GM23338 (cell line): ENCODE measurements around the gene RXFP4. TPM values are rescaled to one million over a fixed set of nuclear protein-coding genes. Genes with fewer than 3 reads are reported as not detected.

Source experiments
- ATAC-seq: fragments of 200-7000 bp; cut with Tn5 transposase; 3 replicates; pipeline ENCODE4 v1.9.1; 2020
- DNase-seq: peaks from one replicate; pipeline ENCODE4 v3.0.0-alpha.2; 2015; ENCODE audit warnings: low spot score
- H2AFZ ChIP-seq: fragments of 200-600 bp; sonication (generic); 2 replicates; pipeline ENCODE4 v1.8.0; 2016; ENCODE audit warnings: antibody characterized with exemption, mild to moderate bottlenecking, moderate library complexity
- H3F3A ChIP-seq: fragments of 200-600 bp; sonication (generic); replicated peaks from 2 replicates; pipeline ENCODE4 v1.8.0; 2017; ENCODE audit warnings: antibody characterized with exemption, mixed run types, low read depth
- H3K27ac ChIP-seq: fragments of 200-600 bp; sonication (generic); 2 replicates; pipeline ENCODE4 v1.6.1; 2016; ENCODE audit warnings: low read depth
- H3K27me3 ChIP-seq: fragments of 200-600 bp; sonication (generic); 2 replicates; pipeline ENCODE4 v1.8.0; 2016; ENCODE audit warnings: mild to moderate bottlenecking, mixed run types, moderate library complexity; ENCODE audit not compliant: insufficient read depth
- H3K36me3 ChIP-seq: fragments of 200-600 bp; sonication (generic); 2 replicates; pipeline ENCODE4 v1.8.0; 2016; ENCODE audit warnings: mild to moderate bottlenecking; ENCODE audit not compliant: insufficient read depth
- H3K4me1 ChIP-seq: fragments of 200-600 bp; sonication (generic); 2 replicates; pipeline ENCODE4 v1.8.0; 2016; ENCODE audit warnings: mild to moderate bottlenecking, moderate library complexity; ENCODE audit not compliant: insufficient read depth
- H3K4me2 ChIP-seq: fragments of 200-600 bp; sonication (generic); 2 replicates; pipeline ENCODE4 v1.7.1; 2017; ENCODE audit warnings: mixed run types
- H3K4me3 ChIP-seq: fragments of 200-600 bp; sonication (generic); 2 replicates; pipeline ENCODE4 v1.6.1; 2016; ENCODE audit warnings: mixed run types
- H3K79me2 ChIP-seq: fragments of 200-600 bp; sonication (generic); replicated peaks from 2 replicates; pipeline ENCODE4 v1.8.0; 2017; ENCODE audit warnings: mild to moderate bottlenecking; ENCODE audit not compliant: insufficient read depth
- H3K9me2 ChIP-seq: fragments of 200-600 bp; sonication (generic); 2 replicates; pipeline ENCODE4 v1.8.0; 2017; ENCODE audit not compliant: insufficient read depth
- H4K20me1 ChIP-seq: fragments of 200-600 bp; sonication (generic); replicated peaks from 2 replicates; pipeline ENCODE4 v1.8.0; 2017; ENCODE audit warnings: mild to moderate bottlenecking; ENCODE audit not compliant: insufficient read depth
- H3K27ac Mint-ChIP-seq: 2 replicates; pipeline ENCODE4 v1.8.0; 2020; ENCODE audit warnings: inconsistent platforms, mild to moderate bottlenecking, moderate library complexity, mixed read lengths
- H3K27me3 Mint-ChIP-seq: 3 replicates; pipeline ENCODE4 v1.8.0; 2022; ENCODE audit warnings: low read depth, mild to moderate bottlenecking, moderate library complexity, mixed read lengths, inconsistent platforms; ENCODE audit not compliant: insufficient read depth, poor library complexity
- H3K36me3 Mint-ChIP-seq: 3 replicates; pipeline ENCODE4 v1.8.0; 2021; ENCODE audit warnings: low read depth, mild to moderate bottlenecking, inconsistent platforms, moderate library complexity, mixed read lengths
- H3K4me1 Mint-ChIP-seq: 3 replicates; pipeline ENCODE4 v1.8.0; 2020; ENCODE audit warnings: mild to moderate bottlenecking, inconsistent platforms, mixed read lengths
- H3K4me3 Mint-ChIP-seq: 3 replicates; pipeline ENCODE4 v1.8.0; 2021; ENCODE audit warnings: moderate library complexity, mild to moderate bottlenecking, inconsistent platforms, mixed read lengths
- H3K9me3 Mint-ChIP-seq: 3 replicates; pipeline ENCODE4 v1.8.0; 2020; ENCODE audit warnings: moderate library complexity, mild to moderate bottlenecking, inconsistent platforms, mixed read lengths
- CREB1 ChIP-seq: fragments of 250-450 bp; sonication (Bioruptor Pico); IDR thresholded peaks from 2 replicates; pipeline ENCODE4 v1.5.0; 2020; ENCODE audit warnings: low read depth, mild to moderate bottlenecking, moderate library complexity
- EZH2 ChIP-seq: fragments of 200-600 bp; sonication (generic); IDR thresholded peaks from one replicate; pipeline ENCODE4 v1.8.0; 2017; ENCODE audit warnings: antibody characterized with exemption, mild to moderate bottlenecking, low read depth; ENCODE audit not compliant: unreplicated experiment
- EZH2phosphoT487 ChIP-seq: fragments of 200-600 bp; sonication (generic); IDR thresholded peaks from one replicate; pipeline ENCODE4 v1.8.1; 2018; ENCODE audit warnings: antibody characterized with exemption; ENCODE audit not compliant: unreplicated experiment
- JUNB ChIP-seq: IDR thresholded peaks from one replicate; pipeline ENCODE4 v1.6.1; 2016; ENCODE audit warnings: antibody characterized with exemption; ENCODE audit not compliant: unreplicated experiment
- NANOG ChIP-seq: IDR thresholded peaks from 2 replicates; pipeline ENCODE4 v1.6.1; 2016; ENCODE audit warnings: antibody characterized with exemption, borderline replicate concordance
- POLR2AphosphoS5 ChIP-seq: IDR thresholded peaks from 2 replicates; pipeline ENCODE4 v1.6.1; 2016; ENCODE audit warnings: antibody characterized with exemption, low read depth
- REST ChIP-seq: IDR thresholded peaks from one replicate; pipeline ENCODE4 v1.6.1; 2018; ENCODE audit warnings: antibody characterized with exemption; ENCODE audit not compliant: unreplicated experiment
- STAT1 ChIP-seq: IDR thresholded peaks from one replicate; pipeline ENCODE4 v1.6.1; 2016; ENCODE audit warnings: antibody characterized with exemption; ENCODE audit not compliant: unreplicated experiment
- ZNF114 ChIP-seq: fragments of 250-450 bp; sonication (Bioruptor Pico); IDR thresholded peaks from 2 replicates; pipeline ENCODE4 v1.5.0; 2020; ENCODE audit warnings: mild to moderate bottlenecking, moderate library complexity
- ZNF331 ChIP-seq: fragments of 250-450 bp; sonication (Bioruptor Pico); IDR thresholded peaks from 2 replicates; pipeline ENCODE4 v1.5.0; 2020; ENCODE audit warnings: low read depth, mild to moderate bottlenecking, moderate library complexity
- polyA plus RNA-seq: library from polyadenylated mRNA; unstranded; fragments of >200 nt; fragmentation: Nextera tagmentation; extraction: Ambion mirVana; gene quantifications from 2 replicates; pipeline ENCODE4 v1.2.1, GENCODE V29; 2016
- total RNA-seq: library from RNA; depleted of rRNA; stranded (reverse); fragments of >200 nt; shearing (Covaris generic); gene quantifications from 2 replicates; pipeline ENCODE4 v1.2.3, GENCODE V29; 2014
- TF ChIP-seq, protein P1 (sequence below): fragments of 250-450 bp; sonication (Bioruptor Pico); IDR thresholded peaks from 2 replicates; pipeline ENCODE4 v1.5.0; 2020; ENCODE audit warnings: mild to moderate bottlenecking, moderate library complexity
- TF ChIP-seq, protein P2 (sequence below): IDR thresholded peaks from 2 replicates; pipeline ENCODE4 v1.6.1; 2016; ENCODE audit warnings: antibody characterized with exemption
- TF ChIP-seq, protein P3 (sequence below), 2 experiments: fragments of 200-600 bp in 1 of 2; sonication (generic) in 1 of 2; conservative IDR thresholded peaks; 2 replicates each; pipeline versions ENCODE4 v1.5.1 to v1.6.1; 2016 to 2017; ENCODE audit warnings: antibody characterized with exemption in 2 of 2, low read depth in 2 of 2, mild to moderate bottlenecking in 2 of 2, moderate library complexity in 1 of 2

Gene RXFP4
- total and polyA plus RNA-seq, 2 experiments from 2014 or later = not detected

DNA sequence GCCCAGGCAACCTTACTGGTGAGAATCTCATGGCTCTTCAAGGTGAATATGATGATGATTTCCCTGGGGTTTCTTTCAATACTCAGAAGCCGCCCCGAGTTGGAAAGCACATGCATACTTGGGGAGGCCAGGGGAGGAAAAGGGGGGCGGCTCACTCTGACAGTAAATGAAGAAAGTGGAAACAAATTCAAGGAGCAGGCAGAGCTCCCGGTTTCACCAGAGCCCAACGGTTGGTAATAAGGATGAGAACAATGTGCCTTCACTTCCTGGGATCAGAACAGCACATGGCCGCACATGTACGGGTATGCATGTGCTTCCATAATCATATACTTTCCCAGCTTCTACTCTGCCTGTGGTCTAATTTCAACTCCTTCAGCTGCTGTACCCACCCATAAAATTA lies 40.7 kb downstream of the RXFP4 start:
- Histone ChIP-seq H3K27ac (no peak overlapping the region), H3K4me1 (peaks cover 48% of the 10 kb centered on the region), H3F3A (peaks cover 16% of the 10 kb centered on the region), H3K79me2 (peaks cover 7% of the 10 kb centered on the region), H3K4me2 (0 out of 2 replicates have a peak overlapping the region, but pooled peaks have one; percentile 26), H3K36me3 (no peaks in the 10 kb centered on the region), H3K27me3 (no peaks in the 10 kb centered on the region), H3K9me2 (no peaks in the 10 kb centered on the region), H3K4me3 (no peak overlapping the region), H2AFZ (no peak overlapping the region), H4K20me1 (peaks cover 3% of the 10 kb centered on the region)
- TF ChIP-seq, protein P1, sequence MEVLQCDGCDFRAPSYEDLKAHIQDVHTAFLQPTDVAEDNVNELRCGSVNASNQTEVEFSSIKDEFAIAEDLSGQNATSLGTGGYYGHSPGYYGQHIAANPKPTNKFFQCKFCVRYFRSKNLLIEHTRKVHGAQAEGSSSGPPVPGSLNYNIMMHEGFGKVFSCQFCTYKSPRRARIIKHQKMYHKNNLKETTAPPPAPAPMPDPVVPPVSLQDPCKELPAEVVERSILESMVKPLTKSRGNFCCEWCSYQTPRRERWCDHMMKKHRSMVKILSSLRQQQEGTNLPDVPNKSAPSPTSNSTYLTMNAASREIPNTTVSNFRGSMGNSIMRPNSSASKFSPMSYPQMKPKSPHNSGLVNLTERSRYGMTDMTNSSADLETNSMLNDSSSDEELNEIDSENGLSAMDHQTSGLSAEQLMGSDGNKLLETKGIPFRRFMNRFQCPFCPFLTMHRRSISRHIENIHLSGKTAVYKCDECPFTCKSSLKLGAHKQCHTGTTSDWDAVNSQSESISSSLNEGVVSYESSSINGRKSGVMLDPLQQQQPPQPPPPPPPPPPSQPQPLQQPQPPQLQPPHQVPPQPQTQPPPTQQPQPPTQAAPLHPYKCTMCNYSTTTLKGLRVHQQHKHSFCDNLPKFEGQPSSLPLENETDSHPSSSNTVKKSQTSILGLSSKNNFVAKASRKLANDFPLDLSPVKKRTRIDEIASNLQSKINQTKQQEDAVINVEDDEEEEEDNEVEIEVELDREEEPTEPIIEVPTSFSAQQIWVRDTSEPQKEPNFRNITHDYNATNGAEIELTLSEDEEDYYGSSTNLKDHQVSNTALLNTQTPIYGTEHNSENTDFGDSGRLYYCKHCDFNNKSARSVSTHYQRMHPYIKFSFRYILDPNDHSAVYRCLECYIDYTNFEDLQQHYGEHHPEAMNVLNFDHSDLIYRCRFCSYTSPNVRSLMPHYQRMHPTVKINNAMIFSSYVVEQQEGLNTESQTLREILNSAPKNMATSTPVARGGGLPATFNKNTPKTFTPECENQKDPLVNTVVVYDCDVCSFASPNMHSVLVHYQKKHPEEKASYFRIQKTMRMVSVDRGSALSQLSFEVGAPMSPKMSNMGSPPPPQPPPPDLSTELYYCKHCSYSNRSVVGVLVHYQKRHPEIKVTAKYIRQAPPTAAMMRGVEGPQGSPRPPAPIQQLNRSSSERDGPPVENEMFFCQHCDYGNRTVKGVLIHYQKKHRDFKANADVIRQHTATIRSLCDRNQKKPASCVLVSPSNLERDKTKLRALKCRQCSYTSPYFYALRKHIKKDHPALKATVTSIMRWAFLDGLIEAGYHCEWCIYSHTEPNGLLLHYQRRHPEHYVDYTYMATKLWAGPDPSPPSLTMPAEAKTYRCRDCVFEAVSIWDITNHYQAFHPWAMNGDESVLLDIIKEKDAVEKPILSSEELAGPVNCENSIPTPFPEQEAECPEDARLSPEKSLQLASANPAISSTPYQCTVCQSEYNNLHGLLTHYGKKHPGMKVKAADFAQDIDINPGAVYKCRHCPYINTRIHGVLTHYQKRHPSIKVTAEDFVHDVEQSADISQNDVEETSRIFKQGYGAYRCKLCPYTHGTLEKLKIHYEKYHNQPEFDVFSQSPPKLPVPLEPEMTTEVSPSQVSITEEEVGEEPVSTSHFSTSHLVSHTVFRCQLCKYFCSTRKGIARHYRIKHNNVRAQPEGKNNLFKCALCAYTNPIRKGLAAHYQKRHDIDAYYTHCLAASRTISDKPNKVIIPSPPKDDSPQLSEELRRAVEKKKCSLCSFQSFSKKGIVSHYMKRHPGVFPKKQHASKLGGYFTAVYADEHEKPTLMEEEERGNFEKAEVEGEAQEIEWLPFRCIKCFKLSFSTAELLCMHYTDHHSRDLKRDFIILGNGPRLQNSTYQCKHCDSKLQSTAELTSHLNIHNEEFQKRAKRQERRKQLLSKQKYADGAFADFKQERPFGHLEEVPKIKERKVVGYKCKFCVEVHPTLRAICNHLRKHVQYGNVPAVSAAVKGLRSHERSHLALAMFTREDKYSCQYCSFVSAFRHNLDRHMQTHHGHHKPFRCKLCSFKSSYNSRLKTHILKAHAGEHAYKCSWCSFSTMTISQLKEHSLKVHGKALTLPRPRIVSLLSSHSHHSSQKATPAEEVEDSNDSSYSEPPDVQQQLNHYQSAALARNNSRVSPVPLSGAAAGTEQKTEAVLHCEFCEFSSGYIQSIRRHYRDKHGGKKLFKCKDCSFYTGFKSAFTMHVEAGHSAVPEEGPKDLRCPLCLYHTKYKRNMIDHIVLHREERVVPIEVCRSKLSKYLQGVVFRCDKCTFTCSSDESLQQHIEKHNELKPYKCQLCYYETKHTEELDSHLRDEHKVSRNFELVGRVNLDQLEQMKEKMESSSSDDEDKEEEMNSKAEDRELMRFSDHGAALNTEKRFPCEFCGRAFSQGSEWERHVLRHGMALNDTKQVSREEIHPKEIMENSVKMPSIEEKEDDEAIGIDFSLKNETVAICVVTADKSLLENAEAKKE (CRISPR knock-in tag) = no peak
- no peak for TF ChIP-seq EZH2
- TF ChIP-seq JUNB = no peak
- TF ChIP-seq, protein P2, sequence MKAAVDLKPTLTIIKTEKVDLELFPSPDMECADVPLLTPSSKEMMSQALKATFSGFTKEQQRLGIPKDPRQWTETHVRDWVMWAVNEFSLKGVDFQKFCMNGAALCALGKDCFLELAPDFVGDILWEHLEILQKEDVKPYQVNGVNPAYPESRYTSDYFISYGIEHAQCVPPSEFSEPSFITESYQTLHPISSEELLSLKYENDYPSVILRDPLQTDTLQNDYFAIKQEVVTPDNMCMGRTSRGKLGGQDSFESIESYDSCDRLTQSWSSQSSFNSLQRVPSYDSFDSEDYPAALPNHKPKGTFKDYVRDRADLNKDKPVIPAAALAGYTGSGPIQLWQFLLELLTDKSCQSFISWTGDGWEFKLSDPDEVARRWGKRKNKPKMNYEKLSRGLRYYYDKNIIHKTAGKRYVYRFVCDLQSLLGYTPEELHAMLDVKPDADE = no peak
- TF ChIP-seq, protein P3, sequence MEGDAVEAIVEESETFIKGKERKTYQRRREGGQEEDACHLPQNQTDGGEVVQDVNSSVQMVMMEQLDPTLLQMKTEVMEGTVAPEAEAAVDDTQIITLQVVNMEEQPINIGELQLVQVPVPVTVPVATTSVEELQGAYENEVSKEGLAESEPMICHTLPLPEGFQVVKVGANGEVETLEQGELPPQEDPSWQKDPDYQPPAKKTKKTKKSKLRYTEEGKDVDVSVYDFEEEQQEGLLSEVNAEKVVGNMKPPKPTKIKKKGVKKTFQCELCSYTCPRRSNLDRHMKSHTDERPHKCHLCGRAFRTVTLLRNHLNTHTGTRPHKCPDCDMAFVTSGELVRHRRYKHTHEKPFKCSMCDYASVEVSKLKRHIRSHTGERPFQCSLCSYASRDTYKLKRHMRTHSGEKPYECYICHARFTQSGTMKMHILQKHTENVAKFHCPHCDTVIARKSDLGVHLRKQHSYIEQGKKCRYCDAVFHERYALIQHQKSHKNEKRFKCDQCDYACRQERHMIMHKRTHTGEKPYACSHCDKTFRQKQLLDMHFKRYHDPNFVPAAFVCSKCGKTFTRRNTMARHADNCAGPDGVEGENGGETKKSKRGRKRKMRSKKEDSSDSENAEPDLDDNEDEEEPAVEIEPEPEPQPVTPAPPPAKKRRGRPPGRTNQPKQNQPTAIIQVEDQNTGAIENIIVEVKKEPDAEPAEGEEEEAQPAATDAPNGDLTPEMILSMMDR (conservative IDR thresholded peaks at IDR 0.05; ENCODE audit: low read depth in 2 of 2) = no peak
- no peak for TF ChIP-seq CREB1 (CRISPR knock-in tag)
- TF ChIP-seq EZH2phosphoT487 = no peak
- TF ChIP-seq POLR2AphosphoS5 = no peak
- no peak for TF ChIP-seq NANOG
- no peak for TF ChIP-seq REST
- no peak for TF ChIP-seq ZNF114 (CRISPR knock-in tag)
- TF ChIP-seq ZNF331 (CRISPR knock-in tag) = no peak
- TF ChIP-seq STAT1 = no peak
- Mint-ChIP-seq H3K27me3 (peaks cover 18% of the 10 kb centered on the region), H3K36me3 (peaks cover 8% of the 10 kb centered on the region), H3K4me3 (peak overlapping the region; percentile 34; the same call in 1 of the 3 replicates), H3K27ac (no peak overlapping the region), H3K4me1 (peaks cover 59% of the 10 kb centered on the region), H3K9me3 (no peaks in the 10 kb centered on the region; the same call in 1 of the 3 replicates)
- ATAC-seq = no peak
- DNase-seq = no peak
